ENCODE measurements around the gene EXOSC7. TPM values are rescaled to one million over a fixed set of nuclear protein-coding genes. Genes with fewer than 3 reads are reported as not detected.

EXOSC7 gene
- polyA plus RNA-seq, 1 donor from 2014 or later, result 37.7 TPM

GRCh38 chr3:45056608-45057301 lies 80.7 kb downstream of the EXOSC7 start:
- H3K36me3 Mint-ChIP-seq, result no peaks in the 10 kb centered on the region
- no peak overlapping the region for H3K27ac Mint-ChIP-seq

GRCh38 chr3:45057557-45057956 lies 81.5 kb downstream of the EXOSC7 start:
- no peak overlapping the region for H3K27ac Mint-ChIP-seq
- peaks cover 0 to 5% (median 0%) of the 10 kb centered on the region in 3 donors for H3K4me1 Mint-ChIP-seq
- no peak overlapping the region for H3K4me3 Mint-ChIP-seq
- H3K9me3 Mint-ChIP-seq, result no peaks in the 10 kb centered on the region
- H3K36me3 Mint-ChIP-seq, result no peaks in the 10 kb centered on the region
- H3K27me3 Mint-ChIP-seq, result peaks cover 8% of the 10 kb centered on the region

More at GRCh38 chr3:45056608-45057301, 80.7 kb downstream of the EXOSC7 start:
- Mint-ChIP-seq H3K4me3 (no peak overlapping the region), H3K27me3 (peaks cover 8% of the 10 kb centered on the region), H3K4me1 (peaks cover 0 to 3% (median 0%) of the 10 kb centered on the region in 3 donors), H3K9me3 (no peaks in the 10 kb centered on the region)

GRCh38 chr3:45059132-45059531 lies 83.1 kb downstream of the EXOSC7 start:
- Mint-ChIP-seq H3K9me3 (no peaks in the 10 kb centered on the region), H3K27me3 (peaks cover 8% of the 10 kb centered on the region), H3K27ac (no peak overlapping the region), H3K4me3 (no peak overlapping the region), H3K4me1 (peaks cover 0 to 5% (median 0%) of the 10 kb centered on the region in 3 donors), H3K36me3 (no peaks in the 10 kb centered on the region)

- Mint-ChIP-seq H3K36me3 (no peaks in the 10 kb centered on the region), H3K4me1 (peaks cover 0 to 7% (median 5%) of the 10 kb centered on the region in 3 donors), H3K4me3 (no peak overlapping the region), H3K9me3 (no peaks in the 10 kb centered on the region), H3K27me3 (peaks cover 14% of the 10 kb centered on the region), H3K27ac (no peak overlapping the region)
These were observed 84.3 kb downstream of the EXOSC7 start for GRCh38 chr3:45060165-45060892.

Other genes with a start within 250 kb of the EXOSC7 start
- 2.0 TPM for gene ZNF501, start 246.6 kb upstream of the EXOSC7 start, polyA plus RNA-seq
- gene KIAA1143, start 214.6 kb upstream of the EXOSC7 start, polyA plus RNA-seq, result 38.7 TPM
- 0.60 TPM for gene KIF15, start 214.4 kb upstream of the EXOSC7 start, polyA plus RNA-seq
- gene TMEM42, start 114.3 kb upstream of the EXOSC7 start, polyA plus RNA-seq, result 30.4 TPM
- 0.06 TPM for gene TGM4, start 101.6 kb upstream of the EXOSC7 start, polyA plus RNA-seq
- gene ZDHHC3, start 70 bp upstream of the EXOSC7 start, polyA plus RNA-seq, result 33.6 TPM
- not detected for gene CLEC3B, start 50.1 kb downstream of the EXOSC7 start, polyA plus RNA-seq
- gene CDCP1, start 170.1 kb downstream of the EXOSC7 start, polyA plus RNA-seq, result not detected

Data from IgD-negative memory B cell (primary cell).